ENCODE data around the gene ARRB2.

DNA sequence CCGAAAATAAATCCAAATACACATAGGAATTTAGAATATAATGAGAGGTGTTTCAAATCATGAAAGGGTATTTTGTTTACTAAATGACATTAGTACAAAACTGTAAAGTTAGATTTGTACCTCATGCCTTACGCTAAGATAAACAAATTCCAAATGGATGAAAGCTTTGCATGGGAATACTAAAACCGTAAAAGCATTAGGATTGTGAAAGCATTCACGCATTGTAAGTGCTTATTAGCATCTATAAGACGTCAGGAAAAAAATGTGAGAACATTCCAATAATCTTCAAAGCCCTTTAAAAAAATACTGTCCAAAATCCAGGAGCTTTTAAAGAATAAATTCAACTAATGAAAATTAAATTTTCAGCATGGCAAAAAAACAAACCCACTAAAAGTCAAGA, 44.1 kb upstream of the ARRB2 start:
- TF ChIP-seq GABPA (IDR thresholded peaks at IDR 0.05; ENCODE audit: low read depth, low read length): no peak
- TF ChIP-seq GABPA (CRISPR knock-in tag; IDR thresholded peaks at IDR 0.05; ENCODE audit: low read depth): no peak
- TF ChIP-seq ZNF331 (CRISPR knock-in tag; IDR thresholded peaks at IDR 0.05): no peak
- no peak for TF ChIP-seq ARID5B (CRISPR knock-in tag; IDR thresholded peaks at IDR 0.05)
- no peak for TF ChIP-seq MYNN (CRISPR knock-in tag; IDR thresholded peaks at IDR 0.05; ENCODE audit: low read depth)
- no peak for TF ChIP-seq ETV6 (CRISPR knock-in tag; conservative IDR thresholded peaks at IDR 0.05)

All from HepG2 (cell line).